GM23338 (cell line): Measurements from ENCODE around the gene IRF2BP2.

ENCODE experiments used
- CREB1 ChIP-seq: fragments of 250-450 bp; sonication (Bioruptor Pico); IDR thresholded peaks from 2 replicates; pipeline ENCODE4 v1.5.0; 2020; ENCODE audit warnings: low read depth, mild to moderate bottlenecking, moderate library complexity
- CTCF ChIP-seq, 2 experiments: fragments of 200-600 bp in 1 of 2; sonication (generic) in 1 of 2; conservative IDR thresholded peaks; 2 replicates each; pipeline versions ENCODE4 v1.5.1 to v1.6.1; 2016 to 2017; ENCODE audit warnings: antibody characterized with exemption in 2 of 2, low read depth in 2 of 2, mild to moderate bottlenecking in 2 of 2, moderate library complexity in 1 of 2
- ETS1 ChIP-seq: IDR thresholded peaks from 2 replicates; pipeline ENCODE4 v1.6.1; 2016; ENCODE audit warnings: antibody characterized with exemption
- EZH2 ChIP-seq: fragments of 200-600 bp; sonication (generic); IDR thresholded peaks from one replicate; pipeline ENCODE4 v1.8.0; 2017; ENCODE audit warnings: antibody characterized with exemption, mild to moderate bottlenecking, low read depth; ENCODE audit not compliant: unreplicated experiment
- EZH2phosphoT487 ChIP-seq: fragments of 200-600 bp; sonication (generic); IDR thresholded peaks from one replicate; pipeline ENCODE4 v1.8.1; 2018; ENCODE audit warnings: antibody characterized with exemption; ENCODE audit not compliant: unreplicated experiment
- JUNB ChIP-seq: IDR thresholded peaks from one replicate; pipeline ENCODE4 v1.6.1; 2016; ENCODE audit warnings: antibody characterized with exemption; ENCODE audit not compliant: unreplicated experiment
- NANOG ChIP-seq: IDR thresholded peaks from 2 replicates; pipeline ENCODE4 v1.6.1; 2016; ENCODE audit warnings: antibody characterized with exemption, borderline replicate concordance
- POLR2AphosphoS5 ChIP-seq: IDR thresholded peaks from 2 replicates; pipeline ENCODE4 v1.6.1; 2016; ENCODE audit warnings: antibody characterized with exemption, low read depth
- STAT1 ChIP-seq: IDR thresholded peaks from one replicate; pipeline ENCODE4 v1.6.1; 2016; ENCODE audit warnings: antibody characterized with exemption; ENCODE audit not compliant: unreplicated experiment
- ZNF114 ChIP-seq: fragments of 250-450 bp; sonication (Bioruptor Pico); IDR thresholded peaks from 2 replicates; pipeline ENCODE4 v1.5.0; 2020; ENCODE audit warnings: mild to moderate bottlenecking, moderate library complexity
- ZNF331 ChIP-seq: fragments of 250-450 bp; sonication (Bioruptor Pico); IDR thresholded peaks from 2 replicates; pipeline ENCODE4 v1.5.0; 2020; ENCODE audit warnings: low read depth, mild to moderate bottlenecking, moderate library complexity
- ZNF462 ChIP-seq: fragments of 250-450 bp; sonication (Bioruptor Pico); IDR thresholded peaks from 2 replicates; pipeline ENCODE4 v1.5.0; 2020; ENCODE audit warnings: mild to moderate bottlenecking, moderate library complexity
- TF ChIP-seq, protein P1 (sequence below): IDR thresholded peaks from one replicate; pipeline ENCODE4 v1.6.1; 2018; ENCODE audit warnings: antibody characterized with exemption; ENCODE audit not compliant: unreplicated experiment

- no peak for TF ChIP-seq CTCF (conservative IDR thresholded peaks at IDR 0.05; ENCODE audit: low read depth in 2 of 2)
- TF ChIP-seq EZH2, result no peak
- TF ChIP-seq JUNB, result no peak
- TF ChIP-seq, protein P1, sequence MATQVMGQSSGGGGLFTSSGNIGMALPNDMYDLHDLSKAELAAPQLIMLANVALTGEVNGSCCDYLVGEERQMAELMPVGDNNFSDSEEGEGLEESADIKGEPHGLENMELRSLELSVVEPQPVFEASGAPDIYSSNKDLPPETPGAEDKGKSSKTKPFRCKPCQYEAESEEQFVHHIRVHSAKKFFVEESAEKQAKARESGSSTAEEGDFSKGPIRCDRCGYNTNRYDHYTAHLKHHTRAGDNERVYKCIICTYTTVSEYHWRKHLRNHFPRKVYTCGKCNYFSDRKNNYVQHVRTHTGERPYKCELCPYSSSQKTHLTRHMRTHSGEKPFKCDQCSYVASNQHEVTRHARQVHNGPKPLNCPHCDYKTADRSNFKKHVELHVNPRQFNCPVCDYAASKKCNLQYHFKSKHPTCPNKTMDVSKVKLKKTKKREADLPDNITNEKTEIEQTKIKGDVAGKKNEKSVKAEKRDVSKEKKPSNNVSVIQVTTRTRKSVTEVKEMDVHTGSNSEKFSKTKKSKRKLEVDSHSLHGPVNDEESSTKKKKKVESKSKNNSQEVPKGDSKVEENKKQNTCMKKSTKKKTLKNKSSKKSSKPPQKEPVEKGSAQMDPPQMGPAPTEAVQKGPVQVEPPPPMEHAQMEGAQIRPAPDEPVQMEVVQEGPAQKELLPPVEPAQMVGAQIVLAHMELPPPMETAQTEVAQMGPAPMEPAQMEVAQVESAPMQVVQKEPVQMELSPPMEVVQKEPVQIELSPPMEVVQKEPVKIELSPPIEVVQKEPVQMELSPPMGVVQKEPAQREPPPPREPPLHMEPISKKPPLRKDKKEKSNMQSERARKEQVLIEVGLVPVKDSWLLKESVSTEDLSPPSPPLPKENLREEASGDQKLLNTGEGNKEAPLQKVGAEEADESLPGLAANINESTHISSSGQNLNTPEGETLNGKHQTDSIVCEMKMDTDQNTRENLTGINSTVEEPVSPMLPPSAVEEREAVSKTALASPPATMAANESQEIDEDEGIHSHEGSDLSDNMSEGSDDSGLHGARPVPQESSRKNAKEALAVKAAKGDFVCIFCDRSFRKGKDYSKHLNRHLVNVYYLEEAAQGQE, result no peak
- peak; percentile 60 for TF ChIP-seq POLR2AphosphoS5
- no peak for TF ChIP-seq EZH2phosphoT487
- TF ChIP-seq ZNF331 (CRISPR knock-in tag), result no peak
- no peak for TF ChIP-seq ETS1
- no peak for TF ChIP-seq NANOG
- TF ChIP-seq ZNF114 (CRISPR knock-in tag), result no peak
- no peak for TF ChIP-seq CREB1
- no peak for TF ChIP-seq ZNF462 (CRISPR knock-in tag)
- TF ChIP-seq STAT1, result no peak
Observed at GRCh38 chr1:234599617-234600417, 10.2 kb downstream of the IRF2BP2 start.
